ENCODE measurements around the gene MAL.

DNA sequence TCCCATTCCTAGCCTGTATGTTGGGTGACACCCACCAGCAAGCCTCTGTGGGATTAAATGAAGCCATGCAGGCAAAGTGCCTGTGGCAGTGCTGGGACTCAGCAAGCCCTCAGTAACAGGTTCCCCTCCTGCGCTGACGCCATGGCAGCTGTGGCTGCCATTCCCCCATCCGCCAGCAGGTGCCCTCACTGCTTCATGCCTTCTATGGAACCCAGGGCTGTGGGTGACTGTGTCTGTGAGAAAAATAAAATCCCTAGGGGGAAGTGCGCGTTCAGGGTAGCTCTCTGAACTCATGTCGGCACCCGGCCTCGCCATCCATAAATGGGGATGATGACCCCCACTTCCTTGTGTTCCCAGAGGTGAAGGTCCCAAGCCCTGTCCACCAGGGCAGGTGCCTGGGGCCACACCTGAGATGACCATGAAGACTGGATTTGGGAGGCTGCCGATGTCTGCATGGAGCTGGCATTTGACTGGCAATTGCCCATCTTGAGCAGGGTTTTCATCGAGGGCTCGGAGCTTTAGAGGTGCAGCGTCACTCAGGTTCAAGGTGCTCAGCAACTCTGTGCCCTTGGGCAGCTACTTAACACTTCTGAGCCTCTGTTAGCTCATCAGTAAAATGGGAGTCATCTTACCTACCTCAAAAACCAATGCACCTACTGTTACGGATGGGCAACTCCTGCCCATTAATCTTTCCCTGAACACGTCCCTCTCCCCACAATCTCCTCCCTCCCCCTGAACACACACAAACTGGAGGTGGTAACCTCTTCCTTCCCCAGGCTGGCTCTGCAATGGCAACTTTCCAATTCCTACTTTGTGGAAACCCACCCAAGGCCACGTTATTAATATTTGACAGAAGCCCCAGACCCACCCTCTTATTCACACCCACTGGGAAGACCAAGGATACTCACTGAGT is 2.9 kb upstream of the MAL start:
- no peak for TF ChIP-seq EZH2phosphoT487 (IDR thresholded peaks at IDR 0.05; ENCODE audit: unreplicated experiment)
- TF ChIP-seq POLR2AphosphoS5 (IDR thresholded peaks at IDR 0.05; ENCODE audit: low read depth), result no peak
- TF ChIP-seq, protein P1, sequence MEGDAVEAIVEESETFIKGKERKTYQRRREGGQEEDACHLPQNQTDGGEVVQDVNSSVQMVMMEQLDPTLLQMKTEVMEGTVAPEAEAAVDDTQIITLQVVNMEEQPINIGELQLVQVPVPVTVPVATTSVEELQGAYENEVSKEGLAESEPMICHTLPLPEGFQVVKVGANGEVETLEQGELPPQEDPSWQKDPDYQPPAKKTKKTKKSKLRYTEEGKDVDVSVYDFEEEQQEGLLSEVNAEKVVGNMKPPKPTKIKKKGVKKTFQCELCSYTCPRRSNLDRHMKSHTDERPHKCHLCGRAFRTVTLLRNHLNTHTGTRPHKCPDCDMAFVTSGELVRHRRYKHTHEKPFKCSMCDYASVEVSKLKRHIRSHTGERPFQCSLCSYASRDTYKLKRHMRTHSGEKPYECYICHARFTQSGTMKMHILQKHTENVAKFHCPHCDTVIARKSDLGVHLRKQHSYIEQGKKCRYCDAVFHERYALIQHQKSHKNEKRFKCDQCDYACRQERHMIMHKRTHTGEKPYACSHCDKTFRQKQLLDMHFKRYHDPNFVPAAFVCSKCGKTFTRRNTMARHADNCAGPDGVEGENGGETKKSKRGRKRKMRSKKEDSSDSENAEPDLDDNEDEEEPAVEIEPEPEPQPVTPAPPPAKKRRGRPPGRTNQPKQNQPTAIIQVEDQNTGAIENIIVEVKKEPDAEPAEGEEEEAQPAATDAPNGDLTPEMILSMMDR (conservative IDR thresholded peaks at IDR 0.05; ENCODE audit: low read depth in 2 of 2), result peak; percentile 81 to 85
- TF ChIP-seq, protein P2, sequence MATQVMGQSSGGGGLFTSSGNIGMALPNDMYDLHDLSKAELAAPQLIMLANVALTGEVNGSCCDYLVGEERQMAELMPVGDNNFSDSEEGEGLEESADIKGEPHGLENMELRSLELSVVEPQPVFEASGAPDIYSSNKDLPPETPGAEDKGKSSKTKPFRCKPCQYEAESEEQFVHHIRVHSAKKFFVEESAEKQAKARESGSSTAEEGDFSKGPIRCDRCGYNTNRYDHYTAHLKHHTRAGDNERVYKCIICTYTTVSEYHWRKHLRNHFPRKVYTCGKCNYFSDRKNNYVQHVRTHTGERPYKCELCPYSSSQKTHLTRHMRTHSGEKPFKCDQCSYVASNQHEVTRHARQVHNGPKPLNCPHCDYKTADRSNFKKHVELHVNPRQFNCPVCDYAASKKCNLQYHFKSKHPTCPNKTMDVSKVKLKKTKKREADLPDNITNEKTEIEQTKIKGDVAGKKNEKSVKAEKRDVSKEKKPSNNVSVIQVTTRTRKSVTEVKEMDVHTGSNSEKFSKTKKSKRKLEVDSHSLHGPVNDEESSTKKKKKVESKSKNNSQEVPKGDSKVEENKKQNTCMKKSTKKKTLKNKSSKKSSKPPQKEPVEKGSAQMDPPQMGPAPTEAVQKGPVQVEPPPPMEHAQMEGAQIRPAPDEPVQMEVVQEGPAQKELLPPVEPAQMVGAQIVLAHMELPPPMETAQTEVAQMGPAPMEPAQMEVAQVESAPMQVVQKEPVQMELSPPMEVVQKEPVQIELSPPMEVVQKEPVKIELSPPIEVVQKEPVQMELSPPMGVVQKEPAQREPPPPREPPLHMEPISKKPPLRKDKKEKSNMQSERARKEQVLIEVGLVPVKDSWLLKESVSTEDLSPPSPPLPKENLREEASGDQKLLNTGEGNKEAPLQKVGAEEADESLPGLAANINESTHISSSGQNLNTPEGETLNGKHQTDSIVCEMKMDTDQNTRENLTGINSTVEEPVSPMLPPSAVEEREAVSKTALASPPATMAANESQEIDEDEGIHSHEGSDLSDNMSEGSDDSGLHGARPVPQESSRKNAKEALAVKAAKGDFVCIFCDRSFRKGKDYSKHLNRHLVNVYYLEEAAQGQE (IDR thresholded peaks at IDR 0.05; ENCODE audit: unreplicated experiment), result no peak
- peak; percentile 1 for TF ChIP-seq EZH2 (IDR thresholded peaks at IDR 0.05; ENCODE audit: low read depth, unreplicated experiment)
- no peak for TF ChIP-seq ZNF331 (CRISPR knock-in tag; IDR thresholded peaks at IDR 0.05; ENCODE audit: low read depth)
- no peak for TF ChIP-seq ZNF114 (CRISPR knock-in tag; IDR thresholded peaks at IDR 0.05)
- no peak for TF ChIP-seq JUNB (IDR thresholded peaks at IDR 0.05; ENCODE audit: unreplicated experiment)
